ENCODE measurements around the gene FBXO28. TPM values are rescaled to one million over a fixed set of nuclear protein-coding genes. Genes with fewer than 3 reads are reported as not detected.
A peak's percentile ranks its signal among the peaks of the same experiment; 100 is the strongest.

Gene FBXO28
- total RNA-seq, 1 donor from 2014 or later = 33.5 TPM

- peaks cover 13% of the 10 kb centered on the region for H3K4me1 Mint-ChIP-seq (ENCODE audit: low read depth)
- no peaks in the 10 kb centered on the region for H3K9me3 Mint-ChIP-seq (ENCODE audit: low read depth)
- H3K36me3 Mint-ChIP-seq (ENCODE audit: insufficient read depth) = no peaks in the 10 kb centered on the region
- H3K27me3 Mint-ChIP-seq = no peaks in the 10 kb centered on the region
- peak; percentile 64 for TF ChIP-seq CTCF (IDR thresholded peaks at IDR 0.05; ENCODE audit: unreplicated experiment)
- peak overlapping the region; percentile 77 for H3K27ac Mint-ChIP-seq
- peak overlapping the region; percentile 87 for H3K4me3 Mint-ChIP-seq (ENCODE audit: low read depth)
- DNase-seq (ENCODE audit: low spot score, unreplicated experiment) = no peak
Measured at GRCh38 chr1:224116131-224116530, 2.2 kb downstream of the FBXO28 start.

- Mint-ChIP-seq H3K27ac (no peak overlapping the region), H3K36me3 (ENCODE audit: insufficient read depth) (no peaks in the 10 kb centered on the region), H3K9me3 (ENCODE audit: low read depth) (no peaks in the 10 kb centered on the region), H3K27me3 (no peaks in the 10 kb centered on the region), H3K4me3 (ENCODE audit: low read depth) (no peak overlapping the region), H3K4me1 (ENCODE audit: low read depth) (peaks cover 15% of the 10 kb centered on the region)
- no peak for DNase-seq (ENCODE audit: low spot score, unreplicated experiment)
- TF ChIP-seq CTCF (IDR thresholded peaks at IDR 0.05; ENCODE audit: unreplicated experiment) = no peak
Measured at GRCh38 chr1:224118688-224119087, 4.8 kb downstream of the FBXO28 start.

GRCh38 chr1:224123136-224123535, 9.2 kb downstream of the FBXO28 start:
- H3K4me3 Mint-ChIP-seq (ENCODE audit: low read depth) = no peak overlapping the region
- DNase-seq (ENCODE audit: low spot score, unreplicated experiment) = no peak

GRCh38 chr1:224124220-224124619, 10.3 kb downstream of the FBXO28 start:
- Mint-ChIP-seq H3K27me3 (no peaks in the 10 kb centered on the region), H3K36me3 (ENCODE audit: insufficient read depth) (peaks cover 2% of the 10 kb centered on the region), H3K4me3 (ENCODE audit: low read depth) (no peak overlapping the region), H3K4me1 (ENCODE audit: low read depth) (peaks cover 2% of the 10 kb centered on the region), H3K9me3 (ENCODE audit: low read depth) (no peaks in the 10 kb centered on the region), H3K27ac (peak overlapping the region; percentile 33)
- DNase-seq (ENCODE audit: low spot score, unreplicated experiment) = no peak
- TF ChIP-seq CTCF (IDR thresholded peaks at IDR 0.05; ENCODE audit: unreplicated experiment) = no peak

More at GRCh38 chr1:224123136-224123535, 9.2 kb downstream of the FBXO28 start:
- no peaks in the 10 kb centered on the region for H3K27me3 Mint-ChIP-seq
- H3K9me3 Mint-ChIP-seq (ENCODE audit: low read depth) = no peaks in the 10 kb centered on the region
- peaks cover 2% of the 10 kb centered on the region for H3K4me1 Mint-ChIP-seq (ENCODE audit: low read depth)
- H3K36me3 Mint-ChIP-seq (ENCODE audit: insufficient read depth) = peaks cover 2% of the 10 kb centered on the region
- no peak overlapping the region for H3K27ac Mint-ChIP-seq
- no peak for TF ChIP-seq CTCF (IDR thresholded peaks at IDR 0.05; ENCODE audit: unreplicated experiment)

- Mint-ChIP-seq H3K36me3 (ENCODE audit: insufficient read depth) (peaks cover 36% of the 10 kb centered on the region), H3K9me3 (ENCODE audit: low read depth) (peaks cover 8% of the 10 kb centered on the region), H3K27ac (no peak overlapping the region), H3K4me1 (ENCODE audit: low read depth) (no peaks in the 10 kb centered on the region), H3K27me3 (no peaks in the 10 kb centered on the region), H3K4me3 (ENCODE audit: low read depth) (no peak overlapping the region)
- TF ChIP-seq CTCF (IDR thresholded peaks at IDR 0.05; ENCODE audit: unreplicated experiment) = no peak
- DNase-seq (ENCODE audit: low spot score, unreplicated experiment) = no peak
Measured at GRCh38 chr1:224127925-224128819, 14.3 kb downstream of the FBXO28 start.
